ENCODE measurements around the gene GLB1L.

GLB1L gene

DNA sequence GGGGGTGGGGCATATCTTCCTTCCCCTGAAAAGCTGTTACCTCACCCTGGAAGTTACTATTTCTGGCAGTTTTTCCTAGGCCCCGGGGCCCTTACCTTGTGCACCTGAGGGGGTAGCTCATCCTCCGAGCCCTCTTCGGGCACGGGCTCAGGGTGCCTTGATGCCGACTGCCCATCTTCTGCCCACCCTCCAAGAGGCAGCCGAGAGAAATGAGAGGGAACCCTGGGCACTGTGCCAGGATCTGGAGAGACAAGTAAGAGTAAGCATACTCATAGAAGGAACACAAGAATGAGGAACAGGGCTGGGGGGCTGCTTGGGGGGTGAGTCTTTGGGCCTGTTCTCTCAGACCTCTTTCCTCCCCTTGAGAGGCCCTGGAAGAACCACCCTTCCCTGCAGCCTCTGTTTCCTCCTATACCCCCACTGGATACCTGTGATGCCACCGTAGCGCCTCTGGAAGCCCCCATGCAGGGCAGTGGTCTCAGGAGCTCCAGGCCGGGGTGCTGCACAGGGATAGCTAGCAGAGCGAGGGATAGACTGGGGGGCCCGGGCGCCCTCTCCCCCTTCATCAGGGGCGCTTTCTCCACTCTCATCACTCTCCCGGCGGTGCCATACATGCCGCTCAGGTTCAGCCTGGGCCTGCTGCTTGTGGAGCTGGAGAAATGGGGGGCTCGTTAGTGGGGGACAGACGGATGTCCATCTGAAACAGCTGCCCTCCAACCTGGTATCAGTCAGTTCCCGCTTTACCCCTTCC, 24.4 kb downstream of the GLB1L start:
- no peak for DNase-seq

DNA sequence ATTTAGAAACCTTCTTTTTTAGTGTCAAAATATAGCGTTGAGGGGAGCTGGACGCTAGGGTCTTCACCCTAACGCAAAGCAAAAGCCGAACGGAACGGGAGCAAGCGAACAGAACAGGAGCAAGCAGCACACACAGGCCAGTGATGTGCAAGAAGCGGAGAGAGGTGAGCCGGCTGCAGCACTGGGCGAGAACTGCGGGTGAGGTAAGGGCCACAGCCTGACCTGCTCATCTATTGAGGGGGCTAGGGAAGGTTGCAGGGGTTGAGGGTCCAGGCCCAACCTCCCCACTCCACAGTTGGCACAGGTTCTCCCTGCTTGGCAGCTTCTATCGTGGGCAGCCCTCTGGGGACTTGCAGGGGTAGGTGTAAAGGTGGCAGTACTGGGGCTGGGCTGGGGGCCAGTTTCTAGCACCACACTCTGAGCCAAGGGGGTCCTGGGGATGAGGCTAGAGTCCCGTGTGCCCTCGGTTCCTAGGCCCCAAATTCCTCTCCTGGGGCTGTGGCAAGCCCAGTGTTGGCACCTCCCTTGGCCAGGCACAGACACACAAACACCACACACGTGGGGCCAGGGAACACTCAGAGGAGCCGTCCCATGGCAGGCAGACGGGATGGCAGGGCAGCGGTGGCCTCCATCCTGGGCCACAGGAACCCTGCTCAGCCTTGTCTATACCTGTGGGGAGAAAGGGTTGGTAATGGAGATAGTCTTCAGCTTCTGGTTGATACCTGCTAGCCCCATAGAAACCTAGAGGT, 25.3 kb downstream of the GLB1L start:
- DNase-seq: no peak

DNA sequence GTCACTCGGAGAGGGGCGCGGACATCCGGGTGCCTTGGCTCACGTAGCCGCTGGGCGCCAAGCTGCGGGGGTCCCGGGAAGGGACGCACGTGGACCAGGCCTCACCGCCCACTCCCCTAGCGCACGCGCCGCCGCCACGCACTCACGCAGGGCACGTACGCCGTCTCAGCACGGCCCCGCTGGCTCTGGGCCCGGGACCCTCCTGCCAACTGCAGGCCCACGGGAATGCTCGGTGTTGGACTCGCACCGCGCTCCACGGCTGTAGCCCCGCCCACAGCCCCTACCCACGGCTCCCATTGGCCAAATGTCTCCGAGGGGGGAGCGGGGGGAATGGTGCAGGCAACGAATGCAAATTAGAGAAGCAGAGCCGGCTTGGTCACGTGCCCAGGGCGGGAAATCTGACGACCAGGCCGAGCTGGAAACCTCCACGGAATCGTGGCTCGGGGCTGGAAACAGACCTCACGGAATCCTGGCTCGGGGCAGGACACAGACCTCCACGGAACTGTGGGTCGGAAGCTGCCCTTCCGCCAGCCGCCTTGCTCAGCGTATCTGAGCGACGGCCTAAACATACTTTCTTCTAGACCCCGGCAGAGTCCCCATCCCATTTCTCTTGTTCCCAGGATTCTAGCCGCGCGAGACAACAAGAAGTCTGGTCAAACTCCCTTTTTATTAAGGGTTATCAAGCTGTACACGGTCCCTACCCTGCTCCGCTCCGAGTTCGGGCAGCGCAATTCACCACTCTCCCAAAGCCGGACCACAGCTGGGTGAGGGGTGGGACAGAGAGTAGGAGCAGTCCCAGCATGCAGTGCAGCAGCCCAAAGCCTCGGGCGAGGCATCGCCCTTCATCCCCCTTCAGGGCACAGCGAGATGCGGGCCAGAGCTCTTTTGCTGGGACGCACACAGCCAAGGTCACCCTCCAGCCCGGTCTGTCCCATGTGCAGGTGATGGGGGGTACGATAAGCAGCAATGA, 26.2 kb downstream of the GLB1L start, which contains the start of gene ABCB6:
ABCB6 (minus strand) TSS at position 227 of the 970 bp plus-strand sequence. CDS start 285 bp downstream, outside the sequence.
- DNase-seq: peak; percentile 92

DNA sequence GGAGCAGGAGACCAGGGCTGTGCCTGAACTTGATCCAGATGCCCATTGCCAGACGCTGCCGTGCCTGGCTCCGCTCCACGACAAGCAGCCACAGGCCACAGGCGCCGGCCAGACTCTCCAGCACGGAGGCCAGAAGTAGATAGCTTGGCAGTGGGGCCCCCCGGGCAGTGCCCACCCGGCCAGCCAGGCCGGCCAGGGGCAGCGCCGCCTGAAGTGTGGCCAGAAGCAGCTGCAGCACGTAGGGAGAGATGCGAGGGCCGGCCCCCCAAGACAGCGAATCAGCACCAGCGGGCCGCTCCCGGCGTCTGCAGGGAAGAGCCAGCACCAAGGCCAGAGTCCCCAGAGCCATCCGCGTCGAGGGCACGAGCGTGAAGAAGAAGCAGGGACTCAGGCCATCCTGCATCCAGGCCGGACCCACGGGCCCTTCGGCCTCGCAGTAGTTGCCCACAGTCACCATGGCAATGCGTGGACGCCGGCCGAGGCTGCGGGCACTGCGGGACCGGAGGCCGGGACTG, 27.0 kb downstream of the GLB1L start:
- DNase-seq: peak; percentile 40

DNA sequence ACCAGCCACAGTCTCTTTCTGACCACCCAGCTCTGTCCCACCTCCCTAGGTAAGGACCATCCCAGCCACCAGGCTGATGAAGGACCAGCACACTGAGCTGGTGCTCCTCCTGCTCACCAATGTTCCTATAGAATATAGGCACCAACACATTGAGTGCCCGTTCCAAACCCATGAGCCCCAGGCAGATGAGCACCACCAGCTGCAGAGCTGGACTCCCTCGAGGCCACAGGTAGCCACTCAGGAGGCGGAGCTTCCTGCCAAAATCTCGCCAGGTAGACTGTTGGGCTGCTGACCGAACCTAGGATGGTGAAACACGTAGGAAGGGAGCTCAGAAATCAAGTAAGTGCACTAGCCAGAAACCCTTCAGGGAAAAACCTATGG, 28.7 kb downstream of the GLB1L start:
- no peak for DNase-seq

DNA sequence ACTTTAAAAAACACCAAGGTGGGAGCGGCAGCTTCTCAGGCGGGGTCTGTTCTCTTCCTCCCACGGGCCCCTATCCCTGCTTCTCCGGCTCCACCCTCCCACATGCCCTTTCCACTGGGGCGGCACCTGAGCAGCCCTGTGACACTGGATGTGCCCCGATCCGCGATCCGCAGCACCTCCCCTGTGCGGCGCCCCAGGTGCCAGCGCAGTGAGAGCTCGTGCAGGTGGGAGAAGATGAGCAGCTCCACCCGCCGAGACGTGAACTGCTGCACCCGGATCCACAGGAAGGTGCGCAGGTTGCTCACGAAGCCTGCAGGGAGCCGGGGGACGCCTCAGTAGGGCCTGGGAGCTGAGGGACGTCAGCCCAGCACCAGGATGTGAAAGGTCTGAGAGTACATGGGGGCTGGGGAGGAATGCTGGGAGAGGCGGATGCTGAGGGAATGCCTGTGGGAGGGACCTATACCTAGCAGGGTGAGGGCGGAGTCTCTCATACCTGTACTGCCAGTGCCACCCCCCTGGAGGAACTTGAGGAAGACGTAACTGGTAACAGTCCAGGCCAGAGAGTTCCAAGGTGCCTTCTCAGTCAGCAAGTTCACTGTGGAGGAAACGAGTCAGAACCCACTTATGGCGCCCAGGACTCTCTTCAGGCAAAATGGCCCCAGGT, 29.2 kb downstream of the GLB1L start:
- no peak for DNase-seq

DNA sequence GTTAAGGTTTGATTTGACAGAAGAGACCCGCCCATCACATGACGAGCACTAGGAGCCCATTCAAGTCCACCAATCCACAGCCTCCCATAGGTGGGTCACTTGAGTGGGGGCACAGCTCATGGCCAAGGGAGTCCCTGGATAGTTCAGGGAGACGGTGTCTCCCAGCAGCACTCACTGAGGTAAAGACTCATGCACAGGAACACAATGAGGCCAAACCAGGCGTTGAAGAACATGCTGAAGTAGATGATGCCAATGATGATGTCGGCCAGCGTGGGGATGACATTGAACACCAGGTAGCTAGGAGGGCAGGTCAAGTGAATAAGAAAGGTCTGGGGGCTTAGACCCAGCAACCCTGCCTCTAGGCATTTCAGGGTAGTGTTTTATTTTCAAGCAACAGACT, 30.5 kb downstream of the GLB1L start:
- DNase-seq: no peak

DNA sequence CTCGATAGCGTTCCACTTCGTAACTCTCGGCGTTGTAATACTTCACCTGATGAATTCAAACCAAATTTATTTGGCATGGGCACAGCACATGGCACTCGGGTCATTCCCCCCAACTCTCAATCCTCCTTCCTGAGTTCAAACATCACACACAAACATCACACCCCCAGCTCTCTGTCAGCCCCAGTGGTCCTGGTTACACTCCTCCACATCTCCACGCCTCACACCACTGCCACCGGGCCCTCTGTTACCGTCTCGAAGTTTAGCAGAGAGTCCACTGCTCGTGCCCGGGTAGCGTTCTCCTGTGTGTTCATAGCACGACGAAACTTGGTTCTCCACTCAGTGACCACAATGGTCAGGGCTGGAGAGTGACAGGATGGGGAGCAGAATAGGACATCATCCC, 31.1 kb downstream of the GLB1L start:
- DNase-seq: no peak

DNA sequence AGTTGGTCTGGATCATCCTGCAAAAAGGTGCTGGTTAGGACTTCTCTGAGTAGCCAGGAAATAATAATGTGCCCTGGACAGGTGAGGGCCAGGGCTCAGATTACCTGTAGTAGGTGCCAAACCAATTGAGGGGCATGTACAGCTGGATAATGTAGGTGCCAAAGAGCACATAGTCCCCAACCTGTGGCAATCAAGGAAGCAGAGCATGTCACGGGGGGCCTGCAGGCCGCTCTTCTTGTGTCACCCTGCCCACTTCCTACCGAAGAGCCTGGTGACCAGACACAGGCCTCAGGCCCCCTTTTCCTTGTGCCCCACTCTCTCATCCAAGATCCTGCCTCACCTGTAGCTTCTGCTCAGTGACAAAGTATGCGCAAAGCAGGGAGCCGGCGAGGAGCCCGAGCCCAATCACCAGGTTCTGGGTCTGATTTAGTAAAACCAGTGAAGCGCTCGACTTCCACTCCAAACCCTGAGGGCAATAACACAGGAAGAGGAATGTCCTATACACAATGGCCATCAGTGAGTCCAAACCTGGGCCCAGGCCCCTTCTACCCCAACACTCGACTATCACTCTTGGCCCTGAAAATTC, 31.7 kb downstream of the GLB1L start:
- no peak for DNase-seq

DNA sequence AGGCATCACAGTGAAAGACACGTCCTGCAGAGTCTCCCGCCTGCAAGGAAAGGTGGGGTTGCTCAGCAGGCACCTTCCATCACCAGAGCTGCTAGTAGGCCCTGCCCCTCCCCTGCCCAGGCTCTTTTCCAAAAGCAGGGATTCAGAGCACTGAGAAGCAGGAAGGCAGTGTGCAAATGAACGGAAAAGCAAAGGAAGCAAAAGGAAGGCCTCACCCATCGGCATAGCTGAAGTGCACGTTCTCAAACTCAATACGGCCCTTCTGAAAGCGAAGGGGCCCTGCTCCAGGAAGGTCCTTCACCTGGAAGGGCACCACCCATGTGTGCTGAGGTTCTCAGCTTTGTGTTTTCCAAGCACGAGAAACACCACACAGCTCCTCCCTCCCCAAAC, 32.2 kb downstream of the GLB1L start:
- DNase-seq: no peak

DNA sequence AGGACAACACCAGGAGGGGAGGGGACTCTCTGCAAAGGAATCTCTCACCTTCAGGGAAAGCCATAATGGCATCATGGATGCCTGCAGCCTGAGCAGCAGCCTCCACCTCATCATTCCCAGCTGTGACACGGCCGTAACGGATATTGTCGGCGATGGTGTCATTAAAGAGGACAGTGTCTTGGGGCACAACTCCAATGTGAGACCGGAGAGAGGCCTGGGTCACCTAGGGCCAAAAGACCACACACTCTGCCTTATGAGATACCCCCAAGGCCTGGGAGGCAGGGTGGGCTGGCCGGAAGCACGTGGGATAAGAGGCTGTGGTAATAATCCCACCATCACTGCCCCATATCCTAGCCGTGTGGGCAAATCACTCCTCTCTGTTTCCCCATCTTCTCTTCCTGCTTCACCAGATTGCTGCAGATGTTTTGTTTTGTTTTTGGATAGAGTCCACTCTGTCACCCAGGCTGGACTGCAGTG, 34.3 kb downstream of the GLB1L start:
- no peak for DNase-seq

DNA sequence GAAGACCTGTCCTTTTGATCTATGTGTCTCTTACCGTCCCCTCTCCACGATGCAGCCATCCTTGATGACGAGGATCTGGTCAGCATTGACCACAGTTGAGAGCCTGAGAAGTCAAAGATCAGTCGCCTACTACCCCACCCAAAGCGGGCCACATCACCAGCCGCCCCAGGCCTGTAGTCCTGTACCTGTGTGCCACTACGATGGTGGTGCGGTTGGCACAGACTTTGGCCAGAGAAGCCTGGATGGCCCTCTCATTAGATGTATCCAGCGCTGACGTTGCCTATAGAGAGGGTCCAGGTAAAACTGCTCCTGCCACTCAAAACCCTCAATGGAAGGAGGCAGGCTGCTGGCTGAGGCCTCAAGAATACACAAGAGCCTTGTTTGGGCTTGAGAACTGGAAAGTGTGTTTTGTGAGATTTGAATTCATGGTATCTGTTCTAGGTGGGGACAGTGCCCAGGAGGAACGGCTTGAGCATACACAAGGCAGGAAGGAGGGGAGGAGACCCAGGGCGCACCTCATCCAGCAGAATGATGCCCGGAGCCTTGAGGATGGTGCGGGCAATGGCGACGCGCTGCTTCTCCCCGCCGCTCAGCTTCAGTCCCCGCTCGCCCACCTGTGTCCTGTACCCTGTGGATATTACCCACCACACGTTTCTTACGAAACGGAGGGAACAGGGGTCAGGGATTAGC, 34.9 kb downstream of the GLB1L start:
- DNase-seq: no peak

DNA sequence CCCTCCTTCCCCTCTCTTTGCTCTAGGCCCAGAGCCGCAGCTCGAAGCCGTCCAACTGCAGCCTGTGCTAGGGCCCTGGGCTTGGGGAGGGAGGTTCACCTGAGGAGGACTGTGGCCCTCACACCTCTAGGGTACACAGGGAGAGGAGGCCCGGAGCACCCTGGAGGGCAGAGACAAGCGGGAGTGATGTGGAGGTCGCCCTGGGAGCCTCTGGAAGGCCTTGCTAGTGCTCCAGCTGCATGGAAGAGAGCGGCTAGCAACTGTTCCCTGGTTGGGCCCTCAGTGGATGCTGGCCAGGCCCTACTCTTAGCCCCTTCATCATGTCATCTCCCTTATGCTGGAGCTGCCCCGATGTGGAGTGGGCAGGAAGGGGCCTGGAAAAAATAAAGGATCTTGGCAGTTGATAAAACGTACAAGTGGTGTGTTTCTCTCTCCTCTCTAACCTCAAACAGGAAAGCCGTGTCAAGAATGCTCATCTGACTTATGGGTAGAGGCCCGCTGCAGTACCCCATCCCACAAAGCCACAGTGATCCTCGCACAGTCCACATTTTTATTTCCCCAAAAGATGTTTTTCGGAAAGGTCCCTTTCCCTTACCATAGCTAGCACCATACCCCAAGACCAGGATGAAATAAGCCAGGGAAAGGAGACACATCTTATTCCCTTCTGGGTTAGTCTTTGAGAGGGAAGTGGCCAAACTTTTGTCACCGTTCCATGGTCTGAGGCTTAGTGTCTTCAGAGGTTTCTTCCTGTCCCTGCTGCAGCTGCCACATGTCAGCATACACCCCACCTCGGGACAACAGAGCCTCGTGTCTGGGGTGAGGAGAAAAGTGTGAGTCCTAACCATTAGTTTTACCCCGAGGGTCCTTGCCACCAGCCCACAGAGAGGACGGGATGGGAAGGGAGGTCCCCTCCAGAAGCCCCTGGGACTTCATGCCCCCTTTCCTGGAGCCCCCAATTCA, 35.7 kb downstream of the GLB1L start:
- no peak for DNase-seq

DNA sequence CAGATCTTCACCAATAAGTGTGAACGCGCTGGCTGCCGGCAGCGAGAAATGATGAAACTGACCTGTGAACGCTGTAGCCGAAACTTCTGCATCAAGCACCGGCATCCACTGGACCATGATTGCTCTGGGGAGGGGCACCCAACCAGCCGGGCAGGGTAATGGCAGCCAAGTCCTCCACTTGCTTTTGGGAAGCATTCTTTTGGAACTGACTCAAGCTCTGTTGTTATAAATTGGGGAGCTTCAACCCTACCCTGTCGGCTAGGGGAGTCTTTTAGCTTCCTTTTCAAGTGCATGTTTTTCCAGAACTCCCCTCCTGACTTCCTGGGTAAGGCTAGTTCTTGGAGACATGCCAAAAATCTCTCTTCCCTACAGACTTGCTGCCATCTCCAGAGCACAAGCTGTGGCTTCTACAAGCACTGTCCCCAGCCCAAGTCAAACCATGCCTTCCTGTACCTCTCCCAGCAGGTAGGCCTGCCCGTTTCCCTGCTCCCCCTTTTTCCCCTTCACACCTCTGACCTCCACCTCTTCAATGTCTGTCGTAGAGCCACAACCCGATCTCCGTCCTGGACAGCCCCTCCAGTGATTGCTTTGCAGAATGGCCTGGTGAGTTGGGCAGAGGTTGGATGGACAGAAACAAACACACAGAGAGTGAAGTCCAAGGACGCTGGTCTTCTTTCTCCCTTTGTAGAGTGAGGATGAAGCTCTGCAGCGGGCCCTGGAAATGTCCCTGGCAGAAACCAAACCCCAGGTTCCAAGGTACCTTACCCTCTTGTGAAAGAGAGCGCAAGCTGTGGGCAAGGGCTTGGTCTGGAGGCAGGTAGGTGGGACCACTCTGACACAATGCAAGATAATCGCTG, 37.1 kb downstream of the GLB1L start:
- no peak for DNase-seq

DNA sequence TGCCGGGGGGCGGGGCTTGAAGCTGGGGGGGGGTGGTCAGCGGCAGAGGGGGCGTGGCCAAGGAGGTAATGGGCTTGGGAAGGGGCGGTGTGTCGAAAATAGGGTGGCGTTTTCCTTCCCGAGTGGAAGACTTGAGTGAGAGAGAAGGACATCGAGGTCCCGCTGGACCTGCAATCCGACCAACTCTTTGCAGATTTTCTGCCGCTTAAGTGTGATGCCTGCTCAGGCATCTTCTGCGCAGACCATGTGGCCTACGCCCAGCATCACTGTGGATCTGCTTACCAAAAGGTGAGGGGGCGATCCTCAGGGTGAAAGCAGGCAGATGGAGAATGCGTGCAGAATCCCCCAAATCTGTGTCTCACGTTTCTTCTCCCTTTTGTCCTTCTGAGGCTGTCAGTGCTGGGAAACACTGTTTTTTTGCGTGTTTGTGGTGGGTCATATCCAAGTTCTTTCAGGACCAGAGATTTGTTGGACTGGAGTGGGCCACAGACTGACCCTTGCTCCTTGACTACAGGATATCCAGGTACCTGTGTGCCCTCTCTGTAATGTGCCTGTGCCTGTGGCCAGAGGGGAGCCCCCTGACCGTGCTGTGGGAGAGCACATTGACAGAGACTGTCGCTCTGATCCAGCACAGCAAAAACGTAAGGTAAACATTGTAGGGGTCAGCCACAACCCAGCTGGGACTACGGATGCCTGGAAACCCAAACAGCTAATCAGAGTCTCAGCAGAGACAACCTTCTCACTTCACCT, 37.9 kb downstream of the GLB1L start:
- DNase-seq: no peak

DNA sequence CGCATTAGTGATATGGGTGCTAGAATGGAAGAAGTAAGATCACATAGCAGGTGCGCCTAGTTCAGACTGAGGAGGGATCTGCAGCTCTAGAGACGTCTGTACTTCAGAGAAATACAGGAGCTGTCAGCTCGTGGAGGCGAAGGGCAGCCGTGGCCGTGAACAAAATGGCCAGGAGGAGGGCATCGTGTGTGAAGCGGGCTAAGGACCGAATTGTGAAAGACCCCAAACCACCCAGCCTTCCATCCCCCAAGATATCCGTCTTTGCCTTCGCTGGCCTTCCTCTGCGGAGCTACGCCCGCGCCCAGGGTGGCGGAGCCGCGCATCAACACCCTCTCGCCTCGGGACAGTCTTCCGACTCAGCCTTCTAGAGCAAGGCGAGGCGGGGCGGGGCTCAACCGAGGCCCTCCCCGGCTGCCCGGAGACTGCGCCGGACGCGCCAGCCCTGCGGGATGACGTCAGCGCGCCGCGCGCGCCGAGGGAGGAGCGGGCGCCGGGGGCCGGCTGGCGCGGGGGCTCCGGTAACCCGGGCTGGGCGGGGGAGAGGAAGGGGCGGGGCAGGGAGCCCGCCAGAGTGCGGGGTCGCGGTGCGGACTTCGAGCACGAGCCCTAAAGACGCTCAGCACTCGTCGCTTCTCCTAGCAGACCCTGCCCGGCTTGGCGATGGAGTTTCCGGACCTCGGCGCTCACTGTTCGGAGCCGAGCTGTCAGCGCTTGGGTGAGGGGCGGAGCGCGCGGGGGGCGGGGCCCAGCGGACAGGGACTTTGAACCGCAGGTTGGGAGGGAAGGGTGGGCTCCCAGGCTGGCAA, 38.7 kb downstream of the GLB1L start, which contains the start of gene ZFAND2B:
ZFAND2B (plus strand) TSS at position 455 of the 806 bp plus-strand sequence; CDS start at position 661, 206 bp downstream.
- DNase-seq: peak; percentile 97

DNA sequence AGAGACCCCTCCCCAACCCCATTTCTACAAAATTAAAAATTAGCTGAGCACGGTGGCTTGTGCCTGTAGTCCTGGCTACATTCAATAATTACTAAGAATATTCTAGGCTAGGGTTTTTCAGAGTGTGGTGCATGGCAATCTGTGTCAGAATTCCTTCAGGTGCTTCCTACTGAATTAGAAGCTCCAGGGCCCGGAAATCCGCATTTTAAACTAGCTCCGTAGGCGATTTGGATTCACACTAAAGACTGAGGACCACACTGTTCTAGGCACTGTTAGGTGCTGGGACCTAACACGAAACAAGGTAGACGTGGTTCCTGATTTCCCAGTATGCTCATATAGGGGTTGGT, 39.3 kb downstream of the GLB1L start:
- DNase-seq: no peak

Measured in CD4-positive, alpha-beta T cell treated with Interleukin-17A for 4 hours (primary cell).